GM18520 (cell line): Measurements from ENCODE around the gene ZNF282.
A peak's percentile ranks its signal among the peaks of the same experiment; 100 is the strongest.
"Not testable (repeated sequence)": the region's sequence is repeated elsewhere in the genome, so short reads cannot be mapped to it uniquely, and the experiment has no call there.

Experiments
- ATAC-seq: cut with Tn5 transposase; IDR thresholded peaks from one replicate; pipeline ENCODE4 v1.9.1; 2021; ENCODE audit not compliant: unreplicated experiment

The ZNF282 gene

GRCh38 chr7:149253665-149254064 lies 58.3 kb downstream of the ZNF282 start:
- ATAC-seq: no peak

- ATAC-seq: no peak
These were observed 59.0 kb downstream of the ZNF282 start for GRCh38 chr7:149254181-149254858.

- ATAC-seq: no peak
These were observed 59.8 kb downstream of the ZNF282 start for GRCh38 chr7:149255174-149255573.

- ATAC-seq: no peak
These were observed 61.2 kb downstream of the ZNF282 start for GRCh38 chr7:149256568-149256967.

- ATAC-seq: no peak
These were observed 61.8 kb downstream of the ZNF282 start for GRCh38 chr7:149257146-149257545.

GRCh38 chr7:149261316-149261828 lies 66.0 kb downstream of the ZNF282 start:
- no peak for ATAC-seq

GRCh38 chr7:149261829-149262617 lies 66.7 kb downstream of the ZNF282 start, which contains the start of gene ZNF783:
Gene ZNF783 (plus strand): TSS chr7:149262196. CDS start chr7:149262334, 138 bp downstream.
- peak; percentile 83 for ATAC-seq

- ATAC-seq: no peak
These were observed 71.1 kb downstream of the ZNF282 start for GRCh38 chr7:149266451-149266850.

- no peak for ATAC-seq
These were observed 72.4 kb downstream of the ZNF282 start for GRCh38 chr7:149267733-149268132.

GRCh38 chr7:149274424-149274823 lies 79.1 kb downstream of the ZNF282 start:
- ATAC-seq: not testable (repeated sequence)
